Chondrocyte (in vitro differentiated cells): ENCODE measurements around the gene C1QTNF8. TPM values are rescaled to one million over a fixed set of nuclear protein-coding genes. Genes with fewer than 3 reads are reported as not detected.

Experiments
- DNase-seq: peaks from one replicate; pipeline ENCODE4 v3.0.0; 2021; ENCODE audit warnings: mixed read lengths, low spot score
- H3K27ac Mint-ChIP-seq: one replicate; pipeline ENCODE4 v1.8.0; 2021; ENCODE audit warnings: mild to moderate bottlenecking, moderate library complexity, mixed read lengths; ENCODE audit not compliant: unreplicated experiment
- H3K27me3 Mint-ChIP-seq: 2 replicates; pipeline ENCODE4 v1.8.0; 2021; ENCODE audit warnings: low read depth, mixed read lengths
- H3K36me3 Mint-ChIP-seq: 2 replicates; pipeline ENCODE4 v1.8.0; 2021; ENCODE audit warnings: low read depth, mixed read lengths
- H3K4me1 Mint-ChIP-seq: 2 replicates; pipeline ENCODE4 v1.8.0; 2021; ENCODE audit warnings: low read depth, mild to moderate bottlenecking, mixed read lengths
- H3K4me3 Mint-ChIP-seq: one replicate; pipeline ENCODE4 v1.8.0; 2021; ENCODE audit warnings: mild to moderate bottlenecking, moderate library complexity, mixed read lengths; ENCODE audit not compliant: unreplicated experiment
- H3K9me3 Mint-ChIP-seq: 2 replicates; pipeline ENCODE4 v1.8.0; 2021; ENCODE audit warnings: low read depth, mixed read lengths
- CTCF ChIP-seq: fragments of 200-600 bp; sonication (generic); IDR thresholded peaks from 2 replicates; pipeline ENCODE4 v1.5.0; 2021; ENCODE audit warnings: antibody characterized with exemption, mild to moderate bottlenecking, moderate library complexity
- total RNA-seq: library from RNA; stranded (reverse); gene quantifications from 3 replicates; pipeline ENCODE4 v1.2.1, GENCODE V29; 2021

C1QTNF8 gene
- total RNA-seq, 1 donor from 2014 or later = not detected

DNA sequence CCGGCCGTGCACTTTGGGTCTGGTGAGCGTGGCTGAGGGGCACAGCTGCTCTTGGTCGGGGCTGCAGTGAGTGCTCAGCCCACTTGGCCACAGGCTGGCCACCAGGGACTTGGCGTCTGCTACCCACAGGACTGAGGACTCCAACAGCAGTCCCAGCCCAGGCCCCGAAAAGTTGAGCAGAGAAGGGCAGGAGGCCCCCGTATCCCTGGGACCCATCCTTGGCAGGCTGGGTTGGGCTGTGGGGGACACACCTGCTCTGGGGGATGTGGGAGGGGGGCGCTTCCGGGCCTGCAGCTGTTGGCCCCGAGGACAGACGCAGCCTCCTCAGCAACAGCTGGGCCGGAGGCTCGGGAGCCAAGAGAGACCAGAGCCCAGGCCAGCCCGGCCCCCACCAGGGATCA, 42.9 kb downstream of the C1QTNF8 start:
- H3K27ac Mint-ChIP-seq = no peak overlapping the region
- no peaks in the 10 kb centered on the region for H3K4me1 Mint-ChIP-seq
- no peak overlapping the region for H3K4me3 Mint-ChIP-seq
- no peak for TF ChIP-seq CTCF
- no peaks in the 10 kb centered on the region for H3K36me3 Mint-ChIP-seq
- no peak for DNase-seq
- H3K9me3 Mint-ChIP-seq = no peaks in the 10 kb centered on the region
- H3K27me3 Mint-ChIP-seq = peaks cover 1% of the 10 kb centered on the region

- TF ChIP-seq CTCF = no peak
- Mint-ChIP-seq H3K27ac (no peak overlapping the region), H3K36me3 (no peaks in the 10 kb centered on the region), H3K4me3 (no peak overlapping the region), H3K4me1 (no peaks in the 10 kb centered on the region), H3K27me3 (peaks cover 1% of the 10 kb centered on the region), H3K9me3 (no peaks in the 10 kb centered on the region)
- no peak for DNase-seq
These were observed 43.3 kb downstream of the C1QTNF8 start for GRCh38 chr16:1052721-1053120.

DNA sequence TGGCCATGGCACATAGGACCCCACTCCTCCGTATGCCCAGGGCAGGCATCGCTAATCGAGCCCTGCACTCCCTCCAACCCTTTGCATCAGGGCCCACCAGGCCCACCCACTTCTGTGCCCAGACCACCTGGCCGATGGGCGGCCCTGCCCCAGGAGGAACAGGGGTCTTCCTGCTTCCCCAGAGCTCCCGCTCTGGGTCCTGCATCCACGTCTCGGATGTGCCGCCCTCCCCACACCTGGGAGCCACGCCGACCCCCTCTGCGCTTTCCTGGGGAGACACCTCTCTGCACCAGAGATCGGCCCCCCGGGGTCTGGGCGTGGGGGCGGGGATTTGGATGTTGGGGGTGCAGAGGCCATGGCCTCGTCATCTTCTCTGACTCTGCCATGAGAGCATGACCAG, 44.6 kb downstream of the C1QTNF8 start:
- Mint-ChIP-seq H3K9me3 (no peaks in the 10 kb centered on the region), H3K27ac (no peak overlapping the region), H3K4me1 (no peaks in the 10 kb centered on the region), H3K36me3 (no peaks in the 10 kb centered on the region), H3K4me3 (no peak overlapping the region), H3K27me3 (peaks cover 1% of the 10 kb centered on the region)
- no peak for TF ChIP-seq CTCF
- DNase-seq = no peak

DNA sequence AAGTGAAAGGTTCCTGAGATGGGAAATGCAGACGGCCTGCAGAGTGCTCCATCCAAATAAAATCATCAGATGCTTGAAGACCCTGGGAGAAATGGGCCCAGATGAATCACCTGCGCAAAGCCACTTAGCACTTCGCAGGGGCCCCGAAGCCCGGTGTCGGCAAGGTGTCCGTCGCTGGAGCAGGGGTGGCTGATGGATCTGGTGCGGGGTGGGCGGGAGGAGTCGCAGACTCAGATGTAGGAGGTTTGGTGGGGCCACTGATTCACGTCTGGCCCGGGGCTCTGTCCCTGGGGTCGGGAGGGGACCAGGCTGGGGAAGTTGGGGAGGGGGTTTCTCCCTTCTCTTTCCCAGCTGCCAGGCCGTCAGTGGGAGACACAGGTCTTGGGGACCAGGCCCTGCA, 45.1 kb downstream of the C1QTNF8 start:
- no peaks in the 10 kb centered on the region for H3K4me1 Mint-ChIP-seq
- H3K4me3 Mint-ChIP-seq = no peak overlapping the region
- no peaks in the 10 kb centered on the region for H3K9me3 Mint-ChIP-seq
- TF ChIP-seq CTCF = no peak
- peaks cover 1% of the 10 kb centered on the region for H3K27me3 Mint-ChIP-seq
- no peak overlapping the region for H3K27ac Mint-ChIP-seq
- DNase-seq = no peak
- H3K36me3 Mint-ChIP-seq = no peaks in the 10 kb centered on the region

DNA sequence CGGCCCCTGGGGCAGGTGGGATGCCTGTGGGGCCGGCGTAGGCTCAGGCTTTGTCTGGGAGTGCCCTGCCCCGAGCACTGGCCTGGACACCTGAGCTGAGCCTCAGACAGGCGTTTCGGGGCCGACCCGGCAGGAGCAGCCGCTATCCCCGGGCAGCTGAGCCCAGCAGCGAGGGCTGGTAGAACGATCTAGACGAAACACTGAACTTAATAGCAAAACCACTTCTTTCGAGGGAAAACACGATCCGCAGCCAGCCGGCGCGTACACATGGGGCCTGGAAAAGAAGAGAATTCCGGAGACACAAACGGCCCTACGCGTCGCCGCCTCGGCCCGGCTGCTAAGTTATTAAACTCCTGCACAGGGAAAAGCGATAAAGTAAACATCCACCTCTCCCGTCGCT, 45.5 kb downstream of the C1QTNF8 start:
- H3K4me3 Mint-ChIP-seq = no peak overlapping the region
- H3K27me3 Mint-ChIP-seq = peaks cover 1% of the 10 kb centered on the region
- H3K4me1 Mint-ChIP-seq = no peaks in the 10 kb centered on the region
- no peak overlapping the region for H3K27ac Mint-ChIP-seq
- no peaks in the 10 kb centered on the region for H3K36me3 Mint-ChIP-seq
- no peak for DNase-seq
- H3K9me3 Mint-ChIP-seq = no peaks in the 10 kb centered on the region
- no peak for TF ChIP-seq CTCF

DNA sequence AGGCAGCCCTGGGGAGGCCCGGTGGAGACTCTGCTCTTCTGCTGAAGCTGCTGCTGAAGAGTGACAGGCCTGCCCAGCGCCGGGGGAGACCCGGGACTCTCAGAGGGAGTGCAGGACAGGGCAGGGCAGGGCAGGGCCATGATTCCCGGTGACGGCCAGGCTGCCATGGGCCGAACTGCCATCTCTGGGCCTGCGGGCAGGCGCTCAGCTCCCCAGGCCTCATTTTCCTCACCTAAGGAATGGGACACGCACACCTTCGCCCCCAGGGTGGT, 46.1 kb downstream of the C1QTNF8 start:
- Mint-ChIP-seq H3K9me3 (no peaks in the 10 kb centered on the region), H3K27me3 (no peaks in the 10 kb centered on the region), H3K36me3 (no peaks in the 10 kb centered on the region)

More for the DNA sequence above, 46.1 kb downstream of the C1QTNF8 start:
- H3K4me3 Mint-ChIP-seq = no peak overlapping the region
- no peaks in the 10 kb centered on the region for H3K4me1 Mint-ChIP-seq
- H3K27ac Mint-ChIP-seq = no peak overlapping the region
- DNase-seq = no peak
- TF ChIP-seq CTCF = no peak
